Measurements from ENCODE around the gene GTF3C2.

The GTF3C2 gene

DNA sequence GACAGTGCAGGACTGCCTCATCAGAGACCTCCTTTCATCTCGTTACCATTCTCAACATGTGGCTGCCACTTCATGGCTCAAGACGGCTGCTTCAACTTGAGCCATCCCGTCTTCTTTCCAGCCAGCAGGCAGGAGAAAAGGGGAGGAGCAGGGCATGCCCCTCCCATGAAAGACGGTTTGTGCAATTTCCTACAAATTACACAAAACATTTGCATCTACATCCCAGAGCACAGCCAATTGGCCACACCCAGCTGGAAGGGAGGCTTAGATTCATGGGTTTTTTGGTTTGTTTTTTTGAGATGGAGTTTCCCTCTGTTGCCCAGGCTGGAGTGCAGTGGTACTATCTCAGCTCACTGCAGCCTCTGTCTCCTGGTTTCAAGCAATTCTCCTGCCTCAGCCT is 60.1 kb downstream of the GTF3C2 start:
- no peak for DNase-seq (ENCODE audit: low read depth)

DNA sequence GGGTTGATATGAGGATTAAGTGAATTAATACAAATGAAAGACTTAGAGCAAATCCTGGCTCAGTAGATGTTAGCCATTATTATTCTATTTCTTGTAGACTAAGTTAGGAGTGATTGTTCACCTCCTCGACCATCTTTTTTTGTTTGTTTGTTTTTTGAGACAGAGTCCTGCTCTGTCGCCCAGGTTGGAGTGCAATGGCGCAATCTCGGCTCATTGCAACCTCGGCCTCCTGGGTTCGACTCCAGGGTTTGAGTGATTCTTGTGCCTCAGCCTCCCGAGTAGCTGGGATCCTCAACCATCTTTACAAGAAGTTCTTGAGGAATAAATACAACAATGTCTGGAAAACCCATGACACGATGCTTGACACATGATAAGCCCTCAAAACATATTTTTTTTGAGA is 61.6 kb downstream of the GTF3C2 start:
- DNase-seq (ENCODE audit: low read depth) = no peak

DNA sequence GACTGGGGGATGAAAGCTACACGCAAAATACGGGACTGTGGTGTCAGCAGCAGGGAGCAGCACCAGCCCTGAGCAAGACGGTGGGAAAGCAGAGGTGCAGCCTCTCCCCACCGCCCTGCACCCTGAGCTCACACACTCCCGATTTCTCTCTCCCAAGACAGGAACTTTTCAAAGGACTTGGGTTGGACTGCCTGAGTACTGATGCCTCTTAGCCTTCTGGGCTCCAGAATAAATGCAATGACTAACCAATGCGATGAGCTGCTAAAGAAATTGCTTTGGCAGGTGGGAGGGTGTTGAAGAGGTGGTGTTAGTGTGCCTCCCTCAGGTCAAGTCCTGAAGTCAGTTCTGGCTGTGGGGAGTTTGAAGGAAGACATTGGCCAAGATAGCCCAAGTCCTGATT is 64.7 kb downstream of the GTF3C2 start:
- DNase-seq (ENCODE audit: low read depth) = no peak

DNA sequence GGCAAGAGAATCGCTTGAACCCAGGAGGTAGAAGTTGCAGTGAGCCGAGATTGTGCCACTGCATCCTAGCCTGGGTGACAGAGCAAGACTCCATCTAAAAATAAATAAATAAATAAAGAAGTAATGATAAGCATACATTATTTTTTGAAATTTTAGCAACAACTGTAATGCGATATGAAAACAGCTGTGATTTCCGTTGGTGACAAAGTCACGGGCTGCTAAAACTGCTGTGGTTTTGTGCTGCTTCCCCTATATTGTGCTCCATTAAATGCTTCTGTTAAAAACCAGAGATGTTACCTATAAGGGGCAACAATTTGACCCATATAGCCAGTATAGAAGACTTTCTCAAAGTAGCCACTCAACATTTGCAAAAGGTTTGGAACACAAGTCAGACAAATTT is 66.0 kb downstream of the GTF3C2 start:
- no peak for DNase-seq (ENCODE audit: low read depth)

DNA sequence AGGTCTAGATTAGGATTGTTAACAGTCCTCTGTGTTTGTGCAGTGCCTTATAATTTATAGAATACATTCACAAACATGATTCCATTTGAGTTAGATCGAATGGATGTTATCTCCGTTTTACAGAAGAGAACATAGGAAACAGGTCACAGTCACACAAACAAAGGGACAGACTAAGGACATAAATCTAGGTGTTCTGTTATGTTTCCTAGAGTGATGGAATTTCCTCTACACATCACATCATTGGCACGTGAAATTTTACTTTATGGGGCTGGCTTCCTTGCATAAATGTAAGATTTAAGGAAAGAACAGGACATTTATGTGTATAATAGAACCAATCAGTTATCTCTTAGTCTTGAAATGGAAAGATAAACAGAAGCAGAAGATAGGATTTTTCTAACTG is 68.0 kb downstream of the GTF3C2 start:
- no peak for DNase-seq (ENCODE audit: low read depth)

DNA sequence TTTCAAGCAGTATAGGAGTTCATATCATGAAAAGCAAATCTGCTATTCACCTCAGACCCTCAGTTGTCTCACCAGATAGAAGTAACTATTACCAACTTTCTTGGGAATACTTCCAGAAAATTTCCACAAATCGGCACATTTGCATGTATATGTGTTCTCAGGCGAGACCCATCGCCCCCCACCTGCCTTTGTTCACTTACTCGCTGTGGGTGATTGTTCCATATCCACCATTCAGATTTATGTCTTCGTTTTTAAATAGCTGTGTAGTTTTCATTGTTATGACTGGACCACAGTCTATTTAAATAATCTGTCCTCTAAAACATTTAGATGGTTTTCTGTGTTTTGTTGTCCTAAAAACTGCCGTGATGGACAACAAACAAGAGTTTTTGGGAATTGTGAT is 71.1 kb downstream of the GTF3C2 start:
- no peak for DNase-seq (ENCODE audit: low read depth)

DNA sequence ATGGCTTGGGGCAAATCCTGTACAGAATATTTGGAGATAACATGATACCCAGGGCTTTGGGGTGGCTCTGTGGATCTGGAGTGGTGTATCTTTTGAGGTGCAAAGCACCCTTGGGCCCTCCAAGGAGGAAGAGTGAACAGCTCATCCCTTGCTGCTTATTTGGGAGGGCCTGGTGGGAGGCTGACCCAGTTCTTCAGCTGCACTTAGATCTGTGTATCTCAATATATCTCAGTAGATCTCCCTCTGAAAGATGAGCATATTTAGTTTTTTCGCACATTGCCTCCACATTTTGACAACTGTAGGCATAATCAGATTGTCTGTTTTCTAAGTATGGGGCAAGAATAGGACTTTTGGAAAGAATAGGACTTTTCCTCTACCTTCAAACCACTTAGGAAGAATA is 71.6 kb downstream of the GTF3C2 start:
- DNase-seq (ENCODE audit: low read depth) = no peak

DNA sequence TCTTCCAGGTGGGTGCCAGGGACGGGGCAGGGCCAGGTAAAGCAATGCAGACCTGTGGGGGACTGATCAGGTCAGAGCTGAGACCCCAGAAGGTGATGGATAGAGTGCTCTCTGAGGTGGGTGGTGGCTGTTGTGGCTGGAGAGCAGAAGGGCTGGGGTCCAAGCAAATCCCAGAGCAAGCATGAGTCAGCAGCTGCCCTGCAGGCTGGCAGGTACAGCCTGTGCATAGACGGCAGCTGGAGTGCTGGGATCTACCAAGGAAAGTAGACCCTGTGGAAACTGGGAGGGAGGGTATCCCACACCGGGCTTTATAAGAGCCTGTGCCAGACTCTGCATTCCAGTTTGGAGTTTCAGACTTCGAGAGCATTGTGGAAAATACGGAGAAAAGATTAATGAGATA is 73.7 kb downstream of the GTF3C2 start:
- DNase-seq (ENCODE audit: low read depth) = no peak

- no peak for DNase-seq (ENCODE audit: low read depth)
Measured at GRCh38 chr2:27281855-27282559, 74.6 kb downstream of the GTF3C2 start, which contains the start of gene TRIM54. Gene TRIM54, plus strand, starts transcription at chr2:27282429. Its CDS starts 303 bp downstream, at chr2:27282732.

DNA sequence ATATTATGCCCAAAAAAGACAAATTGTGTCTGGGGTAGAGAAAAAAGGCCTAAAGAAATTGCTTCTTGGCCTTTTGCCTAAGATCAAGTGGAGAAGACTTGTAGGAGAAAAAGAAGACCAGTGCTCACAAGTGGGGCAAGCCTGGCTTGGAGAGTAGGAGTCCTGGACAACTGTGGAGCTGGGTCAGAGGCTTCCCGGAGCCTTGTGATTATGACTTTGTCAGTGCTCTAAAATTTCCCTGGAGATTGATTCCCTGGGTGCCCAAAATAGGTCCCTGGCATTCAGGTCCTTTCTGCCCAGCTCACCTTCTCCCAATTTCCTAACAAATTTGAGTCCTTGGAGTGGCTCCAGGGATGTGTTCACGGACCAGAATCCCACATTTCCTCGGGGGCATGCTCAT is 75.1 kb downstream of the GTF3C2 start:
- DNase-seq (ENCODE audit: low read depth) = no peak

DNA sequence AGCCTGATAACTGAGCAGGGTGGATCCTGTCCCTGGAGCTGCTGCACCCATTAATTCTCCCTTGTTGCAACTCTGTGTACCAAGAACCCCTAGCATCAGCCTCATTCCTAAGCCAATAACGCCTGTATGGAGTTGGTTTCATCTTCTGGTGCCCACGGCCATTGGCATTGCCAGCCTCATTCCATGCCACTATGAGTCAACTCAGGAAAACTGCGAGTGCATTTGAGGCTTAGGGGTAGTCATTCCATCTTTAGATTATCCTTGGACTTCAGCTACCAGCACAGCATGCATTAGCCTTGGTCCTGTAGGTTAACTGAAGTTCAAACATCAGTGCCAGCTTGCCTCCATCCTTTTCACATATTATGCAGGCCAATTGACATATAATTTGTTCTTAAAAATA is 75.7 kb downstream of the GTF3C2 start:
- no peak for DNase-seq (ENCODE audit: low read depth)

DNA sequence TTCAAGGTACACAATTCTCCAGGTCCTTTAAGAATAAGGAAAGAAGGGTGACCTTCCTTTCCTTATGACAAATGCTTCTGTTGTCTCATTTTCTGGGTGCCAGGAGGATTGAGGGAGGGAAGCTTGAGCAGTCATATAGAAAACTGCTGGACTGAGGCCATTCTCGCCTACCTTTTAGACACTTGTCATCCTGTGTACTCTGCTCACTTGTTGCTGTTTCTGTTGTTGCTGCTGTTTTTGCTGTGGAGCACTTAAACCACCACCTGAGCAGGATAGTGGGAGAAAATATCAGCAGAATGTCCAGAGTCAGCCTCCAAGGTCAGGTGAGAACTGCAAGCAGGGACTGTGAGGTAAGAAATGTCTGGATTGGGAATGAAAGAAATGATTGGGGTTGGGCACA is 78.6 kb downstream of the GTF3C2 start:
- DNase-seq (ENCODE audit: low read depth) = no peak

Measured in activated T-helper 9 cell treated with anti-CD3 and anti-CD28 coated beads, Interleukin-2, amount 50 U/mL, for 16 hours (primary cell).